Adrenal gland (tissue), 12 donors: Measurements from ENCODE around the gene KRT76. TPM values are rescaled to one million over a fixed set of nuclear protein-coding genes. Genes with fewer than 3 reads are reported as not detected.

ENCODE experiments used
- DNase-seq, 7 donors: peaks; one replicate each; pipeline ENCODE4 v3.0.0-alpha.2; 2019 to 2020
- H3K27ac ChIP-seq, 5 donors: fragments of 200-600 bp; sonication (generic) in 4 of 5; 1 replicate in 3 of 5; 2 replicates in 2 of 5; pipeline versions ENCODE4 v1.5.1 to v1.8.0; 2016 to 2020; ENCODE audit warnings: mild to moderate bottlenecking in 1 of 5
- H3K27me3 ChIP-seq: fragments of 200-600 bp; 2 replicates; pipeline ENCODE4 v1.8.0; 2021
- H3K36me3 ChIP-seq, 2 donors: fragments of 200-600 bp; replicated peaks in 1 of 2; 1 replicate in 1 of 2; 2 replicates in 1 of 2; pipeline versions ENCODE4 v1.5.1 to v1.8.0; 2018 to 2022
- H3K4me1 ChIP-seq, 2 donors: fragments of 200-600 bp; replicated peaks in 1 of 2; 1 replicate in 1 of 2; 2 replicates in 1 of 2; pipeline versions ENCODE4 v1.5.1 to v1.8.0; 2018 to 2021
- H3K4me3 ChIP-seq, 4 donors: fragments of 200-600 bp; sonication (generic) in 3 of 4; one replicate each; pipeline ENCODE4 v1.5.1; 2016 to 2018
- H3K9me3 ChIP-seq, 3 donors: fragments of 200-600 bp; sonication (generic) in 1 of 3; replicated peaks in 1 of 3; 1 replicate in 2 of 3; 2 replicates in 1 of 3; pipeline versions ENCODE4 v1.5.1 to v1.8.0; 2016 to 2021
- POLR2A ChIP-seq, 2 donors: fragments of 450-650 bp; IDR thresholded peaks; one replicate each; pipeline ENCODE4 v1.6.1; 2017; ENCODE audit warnings: antibody characterized with exemption in 2 of 2, mild to moderate bottlenecking in 2 of 2, moderate library complexity in 1 of 2
- WGBS, 4 donors: extraction: QIAGEN DNeasy Blood & Tissue Kit in 2 of 4; methylation state at CpG; one replicate each; pipeline versions ENCODE4 v1.1.5 to v1.1.7; 2013 to 2017; 5-methylcytosine and 5-hydroxymethylcytosine counted together
- intact Hi-C, 2 donors: fragments of 100-400 bp; cut with DNase I; formaldehyde crosslinking; loops; one replicate each; pipeline versions ENCODE4 v1.14.1 to v1.15.0; 2022 to 2023
- polyA plus RNA-seq, 3 donors: library from polyadenylated mRNA; stranded (reverse); fragments of 200-250 nt in 2 of 3; fragments of 350-450 nt in 1 of 3; fragmentation: Illumina TruSeq in 1 of 3; extraction: RNeasy Lipid Tissue Mini Kit (QIAGEN cat#74804) in 1 of 3; gene quantifications; one replicate each; pipeline ENCODE4 v1.2.3, GENCODE V29; 2013 to 2014
- total RNA-seq, 9 donors: library from RNA; depleted of rRNA in 4 of 9; stranded (reverse); fragments of >200 nt in 4 of 9; fragments of 120-200 nt in 1 of 9; fragmentation: NEBNext Ultra II Directional in 1 of 9; extraction: Animal tissue kit (Norgen Biotek cat#: 25700) in 1 of 9; gene quantifications; one replicate each; pipeline versions ENCODE4 v1.1.0 to v1.2.4, GENCODE V29; 2013 to 2023
- TF ChIP-seq, protein P1 (sequence below), 6 experiments: fragments of 450-650 bp in 4 of 6; fragments of 200-600 bp in 2 of 6; sonication (generic) in 1 of 6; IDR thresholded peaks; 1 replicate in 5 of 6; 2 replicates in 1 of 6; pipeline versions ENCODE4 v1.5.1 to v1.8.0; 2016 to 2021; ENCODE audit warnings: antibody characterized with exemption in 6 of 6, mild to moderate bottlenecking in 2 of 6, moderate library complexity in 1 of 6
- donor health status: healthy with polysubstance abuse.
- donor health status: Bipolar disorder and iron deficiency.
- donor health status: DM: yes; HTN: yes; CAD: no.
- donor health status: DM: no; HTN: no; CAD: no.
- donor health status: DM: no; HTN: no; CAD: no.
- donor health status: DM: yes; HTN: yes; CAD: no.

KRT76 gene
- total and polyA plus RNA-seq, 12 donors = not detected

DNA sequence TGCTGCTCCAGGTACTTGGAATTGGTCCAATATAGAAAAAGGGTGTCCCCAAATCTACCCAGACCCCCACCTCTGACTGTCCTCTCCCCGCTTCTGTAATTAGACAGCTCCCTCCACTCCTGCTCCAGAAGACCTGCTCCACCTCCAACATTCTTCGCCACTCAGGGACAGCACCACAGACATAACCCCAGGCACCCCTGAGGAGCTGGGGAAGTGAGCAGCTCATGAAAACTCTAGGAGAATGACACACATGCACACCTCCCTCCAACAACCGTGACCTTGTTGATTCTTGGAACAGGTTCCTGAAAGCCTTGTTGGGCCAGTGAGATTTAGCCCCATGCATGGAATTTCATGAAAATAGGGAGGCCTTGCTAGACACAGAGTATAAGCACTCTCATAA, 28.6 kb upstream of the KRT76 start:
- no peaks in the 10 kb centered on the region for H3K36me3 ChIP-seq
- H3K9me3 ChIP-seq = no peaks in the 10 kb centered on the region
- no peak overlapping the region for H3K4me3 ChIP-seq
- TF ChIP-seq, protein P1, sequence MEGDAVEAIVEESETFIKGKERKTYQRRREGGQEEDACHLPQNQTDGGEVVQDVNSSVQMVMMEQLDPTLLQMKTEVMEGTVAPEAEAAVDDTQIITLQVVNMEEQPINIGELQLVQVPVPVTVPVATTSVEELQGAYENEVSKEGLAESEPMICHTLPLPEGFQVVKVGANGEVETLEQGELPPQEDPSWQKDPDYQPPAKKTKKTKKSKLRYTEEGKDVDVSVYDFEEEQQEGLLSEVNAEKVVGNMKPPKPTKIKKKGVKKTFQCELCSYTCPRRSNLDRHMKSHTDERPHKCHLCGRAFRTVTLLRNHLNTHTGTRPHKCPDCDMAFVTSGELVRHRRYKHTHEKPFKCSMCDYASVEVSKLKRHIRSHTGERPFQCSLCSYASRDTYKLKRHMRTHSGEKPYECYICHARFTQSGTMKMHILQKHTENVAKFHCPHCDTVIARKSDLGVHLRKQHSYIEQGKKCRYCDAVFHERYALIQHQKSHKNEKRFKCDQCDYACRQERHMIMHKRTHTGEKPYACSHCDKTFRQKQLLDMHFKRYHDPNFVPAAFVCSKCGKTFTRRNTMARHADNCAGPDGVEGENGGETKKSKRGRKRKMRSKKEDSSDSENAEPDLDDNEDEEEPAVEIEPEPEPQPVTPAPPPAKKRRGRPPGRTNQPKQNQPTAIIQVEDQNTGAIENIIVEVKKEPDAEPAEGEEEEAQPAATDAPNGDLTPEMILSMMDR (IDR thresholded peaks at IDR 0.05) = no peak
- TF ChIP-seq POLR2A (IDR thresholded peaks at IDR 0.05) = no peak
- intact Hi-C loops = no loop called here
- H3K4me1 ChIP-seq = no peaks in the 10 kb centered on the region
- no peaks in the 10 kb centered on the region for H3K27me3 ChIP-seq
- DNase-seq = no peak
- H3K27ac ChIP-seq = no peak overlapping the region
- 69 to 83% (median 71%) methylated on average over 2 to 3 of the region's 3 CpGs for WGBS, 4 donors

DNA sequence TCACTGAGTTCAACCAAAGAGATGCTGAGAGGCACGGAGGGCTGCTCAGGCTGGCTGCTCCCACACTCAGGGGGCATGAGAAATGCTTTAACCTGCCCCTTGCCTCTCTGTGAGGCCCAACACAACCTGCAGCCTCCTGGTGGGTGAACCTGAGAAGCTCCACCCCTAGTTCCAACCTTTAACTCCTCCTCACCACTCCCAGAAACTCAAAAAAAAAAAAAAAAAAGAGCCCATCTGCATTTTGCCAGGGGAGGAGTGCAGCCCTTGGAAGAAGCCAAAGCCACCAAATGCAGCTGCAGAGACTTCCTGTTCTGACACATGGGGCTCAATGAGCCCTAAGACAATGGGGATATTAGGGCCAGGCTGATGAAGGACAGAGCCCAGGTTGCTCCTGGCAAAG, 27.9 kb upstream of the KRT76 start:
- no peaks in the 10 kb centered on the region for H3K4me1 ChIP-seq
- H3K27ac ChIP-seq = no peak overlapping the region
- DNase-seq = no peak
- intact Hi-C loops = no loop called here
- H3K9me3 ChIP-seq = no peaks in the 10 kb centered on the region
- no peak overlapping the region for H3K4me3 ChIP-seq
- no peaks in the 10 kb centered on the region for H3K27me3 ChIP-seq
- no peaks in the 10 kb centered on the region for H3K36me3 ChIP-seq
- 11 to 54% (median 19%) methylated on average over 1 of the region's 1 CpG for WGBS, 4 donors
- TF ChIP-seq, protein P1 (IDR thresholded peaks at IDR 0.05) = no peak
- TF ChIP-seq POLR2A (IDR thresholded peaks at IDR 0.05) = no peak

DNA sequence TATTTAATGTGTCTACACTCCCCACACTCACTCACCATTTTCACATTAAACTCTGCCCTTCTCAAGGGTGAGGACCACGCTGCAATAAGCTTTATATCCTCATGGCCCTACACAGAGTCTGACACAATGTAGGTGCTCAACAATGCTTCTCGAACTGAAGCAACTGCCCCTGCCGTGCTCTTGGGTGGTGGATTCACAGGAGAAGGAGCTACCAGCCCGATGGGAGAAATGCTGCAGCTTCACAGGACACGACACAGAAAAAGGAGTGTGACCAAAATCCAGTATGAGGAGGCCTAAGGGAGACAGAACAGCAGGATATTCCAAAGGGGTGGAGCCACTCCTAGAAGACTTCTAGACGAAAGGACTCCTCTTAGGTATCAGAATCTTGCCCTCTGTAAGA, 25.3 kb upstream of the KRT76 start:
- H3K27ac ChIP-seq = no peak overlapping the region
- H3K36me3 ChIP-seq = no peaks in the 10 kb centered on the region
- H3K27me3 ChIP-seq = no peaks in the 10 kb centered on the region
- no peak for DNase-seq
- no peak overlapping the region for H3K4me3 ChIP-seq
- WGBS, 4 donors = 61 to 66% (median 66%) methylated on average over 6 of the region's 6 CpGs
- TF ChIP-seq, protein P1 (IDR thresholded peaks at IDR 0.05) = no peak
- TF ChIP-seq POLR2A (IDR thresholded peaks at IDR 0.05) = no peak
- no peaks in the 10 kb centered on the region for H3K4me1 ChIP-seq
- H3K9me3 ChIP-seq = no peaks in the 10 kb centered on the region
- intact Hi-C loops = no loop called here

DNA sequence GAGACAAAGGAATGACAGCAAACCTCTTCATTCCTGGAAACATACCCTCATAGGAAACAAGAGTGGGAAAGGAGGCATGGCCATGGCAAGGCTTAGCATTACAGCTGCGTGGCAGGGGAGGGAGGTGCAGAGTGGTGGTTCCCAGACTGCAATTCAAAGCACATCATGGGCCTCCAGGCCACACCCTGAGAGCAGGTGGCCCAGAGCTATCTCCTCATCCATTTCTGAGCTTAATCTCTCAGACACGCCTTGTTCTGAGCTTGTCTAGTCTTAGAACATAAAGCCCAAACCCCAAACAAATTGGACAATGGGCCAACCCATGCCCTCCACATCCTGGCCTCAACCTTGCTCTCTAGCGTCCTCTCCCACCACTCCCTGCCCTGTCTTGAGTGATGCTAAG, 24.6 kb upstream of the KRT76 start:
- intact Hi-C loops = no loop called here
- no peak for DNase-seq
- Histone ChIP-seq H3K4me3 (no peak overlapping the region), H3K4me1 (no peaks in the 10 kb centered on the region), H3K36me3 (no peaks in the 10 kb centered on the region), H3K27me3 (no peaks in the 10 kb centered on the region), H3K9me3 (no peaks in the 10 kb centered on the region), H3K27ac (no peak overlapping the region)
- TF ChIP-seq, protein P1 (IDR thresholded peaks at IDR 0.05) = no peak
- TF ChIP-seq POLR2A (IDR thresholded peaks at IDR 0.05) = no peak
- 52 to 66% (median 56%) methylated on average over 2 to 3 of the region's 3 CpGs for WGBS, 4 donors
